Measurements from ENCODE around the gene XRRA1.

DNA sequence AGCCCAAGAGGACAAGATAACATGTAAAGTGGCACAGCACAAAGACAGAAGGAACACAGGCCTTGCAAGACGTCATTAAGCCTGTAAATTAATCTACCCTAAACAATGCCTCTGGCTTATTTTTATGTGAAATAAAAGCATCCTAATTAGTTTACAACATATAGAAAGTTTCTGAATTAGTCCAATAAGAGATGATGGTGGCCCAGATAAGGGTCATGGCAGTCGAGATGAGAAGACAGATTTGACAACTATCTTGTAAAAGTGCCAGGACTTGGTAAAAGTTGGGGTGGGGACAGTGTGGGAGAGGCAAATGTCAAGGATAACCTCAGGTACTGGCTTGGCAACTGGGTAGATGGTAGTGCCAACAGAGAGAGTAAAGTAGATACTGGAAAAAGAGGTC, 13.6 kb downstream of the XRRA1 start:
- TF ChIP-seq, protein P1, sequence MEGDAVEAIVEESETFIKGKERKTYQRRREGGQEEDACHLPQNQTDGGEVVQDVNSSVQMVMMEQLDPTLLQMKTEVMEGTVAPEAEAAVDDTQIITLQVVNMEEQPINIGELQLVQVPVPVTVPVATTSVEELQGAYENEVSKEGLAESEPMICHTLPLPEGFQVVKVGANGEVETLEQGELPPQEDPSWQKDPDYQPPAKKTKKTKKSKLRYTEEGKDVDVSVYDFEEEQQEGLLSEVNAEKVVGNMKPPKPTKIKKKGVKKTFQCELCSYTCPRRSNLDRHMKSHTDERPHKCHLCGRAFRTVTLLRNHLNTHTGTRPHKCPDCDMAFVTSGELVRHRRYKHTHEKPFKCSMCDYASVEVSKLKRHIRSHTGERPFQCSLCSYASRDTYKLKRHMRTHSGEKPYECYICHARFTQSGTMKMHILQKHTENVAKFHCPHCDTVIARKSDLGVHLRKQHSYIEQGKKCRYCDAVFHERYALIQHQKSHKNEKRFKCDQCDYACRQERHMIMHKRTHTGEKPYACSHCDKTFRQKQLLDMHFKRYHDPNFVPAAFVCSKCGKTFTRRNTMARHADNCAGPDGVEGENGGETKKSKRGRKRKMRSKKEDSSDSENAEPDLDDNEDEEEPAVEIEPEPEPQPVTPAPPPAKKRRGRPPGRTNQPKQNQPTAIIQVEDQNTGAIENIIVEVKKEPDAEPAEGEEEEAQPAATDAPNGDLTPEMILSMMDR (IDR thresholded peaks at IDR 0.05) = no peak
- TF ChIP-seq POLR2A (IDR thresholded peaks at IDR 0.05) = no peak
